MG63 (cell line): ENCODE data around the gene ASB5. TPM values are rescaled to one million over a fixed set of nuclear protein-coding genes. Genes with fewer than 3 reads are reported as not detected.

ENCODE experiments used
- DNase-seq: peaks from one replicate; pipeline ENCODE4 v3.0.0-alpha.2; 2020
- H3K27me3 ChIP-seq: fragments of 250-450 bp; sonication (Bioruptor Pico); 2 replicates; pipeline ENCODE4 v1.5.1; 2020; ENCODE audit warnings: mild to moderate bottlenecking, moderate library complexity
- H3K36me3 ChIP-seq: fragments of 250-450 bp; sonication (Bioruptor Pico); 2 replicates; pipeline ENCODE4 v1.5.1; 2020; ENCODE audit warnings: mild to moderate bottlenecking, moderate library complexity
- H3K4me3 ChIP-seq: fragments of 250-450 bp; sonication (Bioruptor Pico); 2 replicates; pipeline ENCODE4 v1.5.1; 2020; ENCODE audit warnings: mild to moderate bottlenecking, moderate library complexity
- H3K9me3 ChIP-seq: fragments of 250-450 bp; sonication (Bioruptor Pico); 2 replicates; pipeline ENCODE4 v1.5.1; 2020; ENCODE audit warnings: mild to moderate bottlenecking, moderate library complexity
- total RNA-seq: library from RNA; depleted of rRNA; stranded (reverse); fragments of >200 nt; shearing (Covaris generic); gene quantifications from 2 replicates; pipeline ENCODE4 v1.2.3, GENCODE V29; 2014; ENCODE audit warnings: low replicate concordance; rRNA removed

The ASB5 gene
- total RNA-seq, 1 experiment from 2014 or later = 3.6 TPM

- Histone ChIP-seq H3K9me3 (no peaks in the 10 kb centered on the region), H3K36me3 (no peaks in the 10 kb centered on the region), H3K4me3 (no peak overlapping the region), H3K27me3 (no peaks in the 10 kb centered on the region)
- DNase-seq = no peak
Measured at GRCh38 chr4:176205299-176205698, 63.7 kb downstream of the ASB5 start.

GRCh38 chr4:176198316-176198903 is 70.6 kb downstream of the ASB5 start:
- no peaks in the 10 kb centered on the region for H3K9me3 ChIP-seq
- DNase-seq = no peak
- H3K4me3 ChIP-seq = no peak overlapping the region
- H3K27me3 ChIP-seq = no peaks in the 10 kb centered on the region
- H3K36me3 ChIP-seq = no peaks in the 10 kb centered on the region

- no peaks in the 10 kb centered on the region for H3K36me3 ChIP-seq
- no peaks in the 10 kb centered on the region for H3K9me3 ChIP-seq
- peak; percentile 88 for DNase-seq
- no peaks in the 10 kb centered on the region for H3K27me3 ChIP-seq
- H3K4me3 ChIP-seq = peak within 1 kb of the TSS; percentile 57
Measured at GRCh38 chr4:176195184-176195978, 73.6 kb downstream of the ASB5 start, which contains the start of gene SPATA4. SPATA4 (minus strand) TSS chr4:176195585; CDS start chr4:176195562, 23 bp downstream.

- no peaks in the 10 kb centered on the region for H3K9me3 ChIP-seq
- no peaks in the 10 kb centered on the region for H3K36me3 ChIP-seq
- DNase-seq = peak; percentile 26
- H3K4me3 ChIP-seq = no peak overlapping the region
- no peaks in the 10 kb centered on the region for H3K27me3 ChIP-seq
Measured at GRCh38 chr4:176193938-176194337, 75.1 kb downstream of the ASB5 start.

- DNase-seq = no peak
Measured at GRCh38 chr4:176193126-176193525, 75.9 kb downstream of the ASB5 start.

GRCh38 chr4:176191974-176192373 is 77.0 kb downstream of the ASB5 start:
- no peaks in the 10 kb centered on the region for H3K36me3 ChIP-seq
- no peaks in the 10 kb centered on the region for H3K9me3 ChIP-seq
- H3K4me3 ChIP-seq = no peak overlapping the region
- H3K27me3 ChIP-seq = no peaks in the 10 kb centered on the region
- DNase-seq = peak; percentile 40

More at GRCh38 chr4:176193126-176193525, 75.9 kb downstream of the ASB5 start:
- Histone ChIP-seq H3K27me3 (no peaks in the 10 kb centered on the region), H3K9me3 (no peaks in the 10 kb centered on the region), H3K4me3 (no peak overlapping the region), H3K36me3 (no peaks in the 10 kb centered on the region)

- Histone ChIP-seq H3K27me3 (no peaks in the 10 kb centered on the region), H3K9me3 (no peaks in the 10 kb centered on the region), H3K4me3 (no peak overlapping the region), H3K36me3 (no peaks in the 10 kb centered on the region)
- DNase-seq = peak; percentile 22
Measured at GRCh38 chr4:176189891-176190795, 78.9 kb downstream of the ASB5 start.

- no peaks in the 10 kb centered on the region for H3K9me3 ChIP-seq
- no peak overlapping the region for H3K4me3 ChIP-seq
- no peak for DNase-seq
- no peaks in the 10 kb centered on the region for H3K36me3 ChIP-seq
- H3K27me3 ChIP-seq = no peaks in the 10 kb centered on the region
Measured at GRCh38 chr4:176188654-176189053, 80.4 kb downstream of the ASB5 start.

- no peak overlapping the region for H3K4me3 ChIP-seq
- H3K9me3 ChIP-seq = no peaks in the 10 kb centered on the region
- DNase-seq = no peak
- H3K36me3 ChIP-seq = no peaks in the 10 kb centered on the region
- no peaks in the 10 kb centered on the region for H3K27me3 ChIP-seq
Measured at GRCh38 chr4:176187624-176188023, 81.4 kb downstream of the ASB5 start.

GRCh38 chr4:176186671-176187395 is 82.2 kb downstream of the ASB5 start:
- no peaks in the 10 kb centered on the region for H3K36me3 ChIP-seq
- H3K9me3 ChIP-seq = no peaks in the 10 kb centered on the region
- H3K4me3 ChIP-seq = no peak overlapping the region
- no peak for DNase-seq
- no peaks in the 10 kb centered on the region for H3K27me3 ChIP-seq

GRCh38 chr4:176186067-176186466 is 83.0 kb downstream of the ASB5 start:
- H3K4me3 ChIP-seq = no peak overlapping the region
- H3K27me3 ChIP-seq = no peaks in the 10 kb centered on the region
- no peak for DNase-seq
- H3K36me3 ChIP-seq = no peaks in the 10 kb centered on the region
- no peaks in the 10 kb centered on the region for H3K9me3 ChIP-seq

GRCh38 chr4:176185051-176185450 is 84.0 kb downstream of the ASB5 start:
- peak; percentile 23 for DNase-seq
- H3K4me3 ChIP-seq = no peak overlapping the region
- H3K9me3 ChIP-seq = no peaks in the 10 kb centered on the region
- H3K27me3 ChIP-seq = no peaks in the 10 kb centered on the region
- no peaks in the 10 kb centered on the region for H3K36me3 ChIP-seq

Other genes with a start within 250 kb of the ASB5 start
- 0.23 and 5.8 TPM in 2 replicates for gene WDR17, start 203.4 kb downstream of the ASB5 start, total RNA-seq
- gene SPATA4, start 73.6 kb downstream of the ASB5 start, total RNA-seq = not detected in 2 replicates
- gene SPCS3, start 50.7 kb upstream of the ASB5 start, total RNA-seq = 49.2 and 94.5 TPM in 2 replicates